HuH-7 (cell line): ENCODE measurements around the gene CHD5.
A peak's percentile ranks its signal among the peaks of the same experiment; 100 is the strongest.

Experiments used
- DNase-seq: peaks from one replicate; pipeline ENCODE4 v3.0.0; 2011; ENCODE audit warnings: low spot score

Gene CHD5

DNA sequence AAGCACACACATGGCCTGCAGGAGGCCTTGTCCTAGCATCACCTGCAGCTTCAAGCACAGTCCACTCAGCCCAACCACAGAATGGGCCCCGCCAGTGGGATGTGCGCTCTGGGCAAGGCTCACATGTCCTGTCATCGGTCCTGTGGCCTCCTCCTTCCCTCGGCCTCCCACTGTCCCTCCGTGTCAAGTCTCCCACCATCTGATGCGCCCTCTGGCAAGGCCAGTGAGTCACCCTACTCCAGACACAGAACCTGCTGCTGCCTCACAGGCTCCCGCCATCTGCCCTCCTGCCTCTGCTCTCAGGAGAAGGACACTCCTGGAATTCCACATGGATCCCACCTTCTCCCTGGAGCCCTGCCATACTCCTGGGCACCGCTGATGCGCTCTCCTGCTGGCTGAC, 120.3 kb downstream of the CHD5 start:
- no peak for DNase-seq

DNA sequence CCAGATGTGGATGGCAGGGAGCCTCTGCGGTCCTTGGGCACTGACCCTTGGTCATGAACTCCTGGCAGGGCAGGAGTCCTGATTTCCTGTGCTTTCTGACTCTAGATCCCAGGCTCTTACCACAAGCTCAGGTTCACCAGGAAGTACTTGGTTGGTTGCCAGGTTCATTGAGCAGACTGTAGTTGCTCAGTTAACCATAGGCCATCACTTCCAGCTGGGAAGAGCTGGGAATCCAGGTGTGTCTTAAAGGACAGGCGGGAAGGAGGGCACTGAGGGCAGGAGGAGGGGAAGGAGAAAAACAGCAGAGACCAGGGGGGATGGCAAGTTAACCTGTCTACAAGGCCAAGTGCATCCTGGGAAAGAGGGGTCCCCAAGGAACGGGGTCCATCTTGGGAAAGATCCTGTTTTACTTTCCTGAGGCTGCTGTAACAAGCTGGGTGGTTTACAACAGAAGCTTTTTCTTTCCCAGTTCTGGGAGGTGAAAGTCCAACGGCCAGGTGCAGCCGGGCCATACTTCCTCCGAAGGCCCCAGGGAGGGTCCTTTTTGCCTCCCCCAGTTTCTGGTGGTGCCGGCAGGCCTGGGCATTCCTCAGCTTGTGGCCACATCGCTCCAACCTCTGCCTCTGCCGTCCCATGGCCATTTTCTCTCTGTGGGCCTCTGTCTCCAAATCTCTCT, 122.8 kb downstream of the CHD5 start:
- no peak for DNase-seq

DNA sequence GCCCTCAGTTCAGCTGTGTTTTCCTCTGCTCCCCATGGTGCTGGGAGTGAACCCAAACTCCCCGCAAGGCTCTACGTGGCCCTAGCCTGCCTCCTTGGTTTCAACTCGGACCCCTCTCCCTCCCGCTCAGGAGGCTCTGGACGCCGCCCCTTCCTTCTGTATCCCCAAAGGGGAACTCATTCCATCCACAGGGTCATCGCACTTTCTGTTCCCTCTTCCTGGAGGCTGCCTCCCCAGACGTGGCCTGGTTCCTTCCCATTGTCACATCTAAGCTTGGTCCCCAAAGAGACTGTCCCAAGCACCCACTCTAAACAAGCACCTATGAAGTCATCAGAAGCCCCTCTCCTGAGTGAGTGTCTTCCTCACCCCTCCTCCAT, 123.6 kb downstream of the CHD5 start:
- no peak for DNase-seq

DNA sequence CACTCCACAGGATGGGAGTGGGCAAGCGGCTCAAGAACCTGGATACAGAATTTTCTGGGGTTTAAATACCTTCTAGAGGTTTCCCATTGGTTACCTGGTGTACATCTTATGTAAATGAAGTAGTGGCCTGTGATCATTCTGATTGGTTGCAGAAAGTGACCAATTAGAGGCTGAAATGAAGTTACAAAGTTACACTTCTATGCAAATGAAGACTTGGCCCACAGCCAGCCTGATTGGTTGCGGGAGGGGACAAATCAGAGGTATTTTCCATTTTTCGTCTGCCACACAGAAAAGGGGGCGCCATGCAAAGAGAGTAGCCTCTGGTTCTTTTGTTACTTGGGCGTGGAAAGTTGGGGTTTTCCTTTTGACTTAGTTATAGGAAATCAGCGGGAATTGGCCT, 125.5 kb downstream of the CHD5 start:
- no peak for DNase-seq

DNA sequence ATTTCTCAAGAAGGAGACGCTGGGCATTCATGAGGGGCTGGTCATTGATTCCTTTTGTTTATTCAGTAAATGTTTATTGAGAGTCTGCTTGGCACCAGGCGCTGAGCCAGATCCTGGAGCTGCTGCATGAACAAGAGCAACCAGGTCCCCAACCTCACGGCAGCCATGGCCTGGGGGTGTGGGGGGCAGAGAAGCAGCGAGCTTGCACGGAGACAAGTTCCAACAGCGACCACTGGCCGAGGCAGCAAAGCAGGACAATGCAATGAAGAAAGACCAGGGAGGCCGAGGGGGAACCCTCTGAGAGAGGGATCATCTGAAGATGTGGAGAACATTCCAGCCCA, 126.9 kb downstream of the CHD5 start:
- DNase-seq: no peak

DNA sequence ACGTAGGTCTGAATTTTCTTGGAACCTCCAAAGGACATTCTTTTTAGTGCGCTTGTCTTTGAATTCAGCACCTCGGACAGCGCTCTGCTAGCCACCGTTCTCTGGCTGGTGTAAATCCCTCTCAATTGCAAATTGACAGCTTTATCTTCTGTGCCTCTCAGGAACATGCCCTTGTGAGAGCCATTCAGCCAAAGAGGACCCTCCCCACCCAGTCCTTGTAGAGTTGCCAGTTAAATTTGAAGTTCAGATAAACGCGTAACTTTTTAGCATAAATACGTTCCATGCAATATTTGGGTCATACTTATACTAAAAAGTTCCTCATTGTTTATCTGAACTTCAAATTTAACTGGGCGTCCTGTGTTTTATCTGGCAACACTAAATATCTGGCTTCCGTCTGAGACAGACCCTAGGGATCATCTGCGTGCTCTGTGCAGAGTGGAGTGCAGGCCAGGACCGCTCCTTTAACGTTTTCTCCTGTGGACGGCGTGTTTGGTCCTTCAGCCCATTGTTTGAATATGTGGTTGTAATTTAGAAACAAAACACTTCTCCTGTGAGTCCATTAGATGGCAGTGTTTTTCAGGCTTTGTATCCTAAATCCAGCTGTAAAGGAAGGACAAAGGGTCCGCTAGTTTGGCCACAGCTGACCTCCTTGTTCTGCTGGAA, 127.4 kb downstream of the CHD5 start:
- DNase-seq: peak; percentile 94
